ENCODE measurements around the gene ETS2.
"Not testable (repeated sequence)": the region's sequence is repeated elsewhere in the genome, so short reads cannot be mapped to it uniquely, and the experiment has no call there.

The ETS2 gene

DNA sequence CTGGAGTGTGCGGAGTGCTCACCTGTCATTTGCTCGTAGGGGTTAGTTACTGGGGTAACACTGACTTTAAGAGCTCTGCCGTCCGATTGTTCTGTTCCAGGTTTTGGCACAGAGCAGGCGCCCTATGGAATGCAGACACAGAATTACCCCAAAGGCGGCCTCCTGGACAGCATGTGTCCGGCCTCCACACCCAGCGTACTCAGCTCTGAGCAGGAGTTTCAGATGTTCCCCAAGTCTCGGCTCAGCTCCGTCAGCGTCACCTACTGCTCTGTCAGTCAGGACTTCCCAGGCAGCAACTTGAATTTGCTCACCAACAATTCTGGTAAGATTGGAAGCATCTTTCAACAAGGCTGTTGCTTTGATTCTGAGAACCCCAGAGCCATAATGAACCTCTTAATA is 12.6 kb downstream of the ETS2 start:
- DNase-seq: no peak

DNA sequence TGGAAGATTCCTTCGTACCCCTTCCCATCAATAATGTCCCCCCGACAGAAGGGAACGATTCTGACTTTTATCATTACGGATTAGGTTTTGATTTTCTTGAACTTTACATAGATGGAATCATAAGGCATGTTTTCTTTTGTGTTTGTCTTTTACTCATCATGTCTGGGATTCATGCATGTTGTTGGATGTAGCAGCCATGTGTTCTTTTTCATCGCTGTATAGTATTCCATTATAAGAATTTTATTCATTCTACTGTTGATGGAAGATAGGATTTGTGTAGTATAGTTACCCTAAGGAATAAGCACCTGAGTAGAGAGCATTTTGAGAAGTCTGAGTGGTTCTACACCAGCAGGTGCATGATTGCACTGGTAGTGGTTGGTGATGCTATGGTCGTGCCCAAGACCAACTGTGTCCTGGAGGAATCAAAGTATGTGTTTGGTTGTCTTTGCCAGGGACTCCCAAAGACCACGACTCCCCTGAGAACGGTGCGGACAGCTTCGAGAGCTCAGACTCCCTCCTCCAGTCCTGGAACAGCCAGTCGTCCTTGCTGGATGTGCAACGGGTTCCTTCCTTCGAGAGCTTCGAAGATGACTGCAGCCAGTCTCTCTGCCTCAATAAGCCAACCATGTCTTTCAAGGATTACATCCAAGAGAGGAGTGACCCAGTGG is 13.5 kb downstream of the ETS2 start:
- DNase-seq: no peak

DNA sequence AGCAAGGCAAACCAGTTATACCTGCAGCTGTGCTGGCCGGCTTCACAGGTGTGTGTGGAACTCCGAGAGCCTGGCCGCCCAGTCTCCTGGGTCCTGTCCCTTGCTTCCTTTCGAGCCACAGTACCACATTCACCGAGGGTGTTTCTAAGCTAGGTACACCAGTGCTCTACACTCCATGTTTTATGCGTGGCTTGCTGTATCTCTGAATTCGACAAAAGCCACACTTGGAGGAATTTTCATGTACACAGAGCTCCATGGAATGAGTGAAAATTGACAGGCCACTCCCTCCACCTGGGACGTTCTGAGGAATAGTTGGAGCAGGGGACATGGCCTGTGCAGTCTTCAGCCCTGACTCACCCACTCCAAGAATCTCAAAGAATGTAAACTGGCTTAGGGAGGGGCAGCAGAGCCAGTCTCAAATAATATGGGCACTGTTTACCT is 14.0 kb downstream of the ETS2 start:
- DNase-seq: no peak

DNA sequence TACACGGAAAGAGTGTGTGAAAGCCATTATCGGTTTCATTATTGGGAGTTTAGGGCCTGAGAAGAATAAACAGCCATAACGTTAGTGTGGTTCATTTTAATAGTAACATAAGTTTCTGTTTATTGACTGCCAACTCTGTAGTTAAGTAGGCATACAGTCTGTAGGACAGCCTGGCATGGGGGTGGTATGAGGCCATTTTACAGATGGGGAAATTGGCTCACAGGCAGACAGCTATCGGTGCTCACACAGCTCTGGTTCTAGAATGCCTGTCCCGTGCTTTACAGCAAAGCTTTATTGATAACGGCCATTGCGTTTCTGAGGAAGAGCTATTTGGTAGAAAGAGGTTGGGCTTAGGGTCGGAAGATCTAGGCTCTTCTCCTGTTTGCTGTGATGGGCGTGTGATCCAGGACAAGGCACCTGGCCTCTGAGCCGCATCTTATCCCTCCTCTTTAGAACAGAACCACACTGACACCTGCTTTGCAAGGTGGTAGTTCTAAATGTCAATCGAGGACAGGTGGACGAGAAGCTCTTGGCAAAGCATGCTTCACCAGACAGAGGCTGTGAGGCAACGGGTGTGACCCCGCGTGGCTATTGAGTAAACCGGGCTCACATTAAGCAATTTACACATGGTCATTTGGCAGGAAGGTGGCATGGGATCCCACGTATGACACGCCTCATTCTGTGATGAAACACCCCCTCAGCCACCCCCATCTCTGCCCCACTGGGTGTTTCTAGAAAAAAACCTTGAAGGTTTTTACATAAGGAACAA is 14.9 kb downstream of the ETS2 start:
- DNase-seq: no peak

DNA sequence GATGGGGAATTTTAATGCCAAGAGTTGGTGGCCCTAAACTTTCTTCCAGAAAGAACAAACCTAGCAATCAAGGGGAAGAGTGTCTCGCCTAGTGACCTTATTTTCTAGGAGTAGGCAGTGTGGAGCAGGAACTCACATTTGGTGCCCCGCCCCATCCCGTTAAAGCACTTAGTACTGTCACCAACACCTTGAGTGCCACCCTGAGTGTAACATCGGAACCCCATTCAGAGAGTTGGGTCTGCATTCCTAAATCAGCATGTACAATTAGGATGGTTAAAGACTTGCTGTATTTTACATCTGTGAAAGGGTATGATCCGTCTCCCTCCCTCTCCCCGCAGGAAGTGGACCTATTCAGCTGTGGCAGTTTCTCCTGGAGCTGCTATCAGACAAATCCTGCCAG is 15.5 kb downstream of the ETS2 start:
- no peak for DNase-seq

DNA sequence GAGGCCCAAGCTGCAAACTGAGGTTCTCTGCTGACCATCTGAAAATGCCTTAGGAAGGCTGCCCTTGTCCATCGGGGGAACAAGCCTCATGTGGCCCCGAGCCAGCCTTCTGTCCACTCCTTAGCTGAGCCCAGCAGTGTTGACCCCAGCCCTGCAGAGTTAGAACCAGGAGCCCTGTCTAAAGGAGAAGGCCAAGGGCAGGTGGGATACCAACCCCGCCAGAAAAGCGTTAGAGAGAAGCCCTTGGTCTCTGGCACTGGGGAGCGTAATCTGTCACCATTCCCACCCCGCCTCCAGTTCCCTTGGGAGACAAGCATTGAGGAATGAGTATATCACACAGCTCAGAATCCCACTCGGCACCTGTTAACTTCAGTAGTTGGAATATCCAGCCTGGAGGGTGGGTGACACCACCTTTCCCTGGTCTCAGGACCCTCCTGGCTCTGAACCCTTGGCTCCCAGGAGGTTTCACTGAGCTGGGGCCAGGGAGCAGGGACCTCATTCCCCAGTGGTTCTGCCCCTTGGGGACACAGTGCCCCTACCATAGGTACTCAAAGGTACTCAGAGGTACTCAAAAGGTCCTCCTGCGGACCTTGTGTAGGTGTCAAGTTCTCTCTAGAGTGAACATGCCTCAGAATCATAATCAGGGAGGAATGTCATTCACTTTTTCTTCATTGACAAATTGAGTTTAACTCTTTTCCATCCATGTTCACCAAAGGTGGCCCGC is 16.4 kb downstream of the ETS2 start:
- no peak for DNase-seq

DNA sequence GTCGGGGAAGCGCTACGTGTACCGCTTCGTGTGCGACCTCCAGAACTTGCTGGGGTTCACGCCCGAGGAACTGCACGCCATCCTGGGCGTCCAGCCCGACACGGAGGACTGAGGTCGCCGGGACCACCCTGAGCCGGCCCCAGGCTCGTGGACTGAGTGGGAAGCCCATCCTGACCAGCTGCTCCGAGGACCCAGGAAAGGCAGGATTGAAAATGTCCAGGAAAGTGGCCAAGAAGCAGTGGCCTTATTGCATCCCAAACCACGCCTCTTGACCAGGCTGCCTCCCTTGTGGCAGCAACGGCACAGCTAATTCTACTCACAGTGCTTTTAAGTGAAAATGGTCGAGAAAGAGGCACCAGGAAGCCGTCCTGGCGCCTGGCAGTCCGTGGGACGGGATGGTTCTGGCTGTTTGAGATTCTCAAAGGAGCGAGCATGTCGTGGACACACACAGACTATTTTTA is 17.1 kb downstream of the ETS2 start:
- DNase-seq: no peak

DNA sequence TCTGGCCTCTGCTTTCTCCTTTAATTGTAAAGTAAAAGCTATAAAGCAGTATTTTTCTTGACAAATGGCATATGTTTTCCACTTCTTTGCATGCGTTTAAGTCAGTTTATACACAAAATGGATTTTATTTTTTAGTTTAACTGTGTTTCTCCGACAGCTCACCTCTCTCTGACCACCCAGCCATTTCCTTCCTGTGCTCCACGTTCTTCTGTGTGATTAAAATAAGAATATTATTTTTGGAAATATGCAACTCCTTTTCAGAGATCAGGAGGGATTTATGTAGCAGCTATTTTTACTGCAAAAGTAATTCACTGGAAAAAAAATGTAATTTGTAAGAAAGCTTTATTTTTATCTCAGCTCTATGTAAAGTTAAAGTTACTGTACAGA is 18.0 kb downstream of the ETS2 start:
- DNase-seq: no peak

DNA sequence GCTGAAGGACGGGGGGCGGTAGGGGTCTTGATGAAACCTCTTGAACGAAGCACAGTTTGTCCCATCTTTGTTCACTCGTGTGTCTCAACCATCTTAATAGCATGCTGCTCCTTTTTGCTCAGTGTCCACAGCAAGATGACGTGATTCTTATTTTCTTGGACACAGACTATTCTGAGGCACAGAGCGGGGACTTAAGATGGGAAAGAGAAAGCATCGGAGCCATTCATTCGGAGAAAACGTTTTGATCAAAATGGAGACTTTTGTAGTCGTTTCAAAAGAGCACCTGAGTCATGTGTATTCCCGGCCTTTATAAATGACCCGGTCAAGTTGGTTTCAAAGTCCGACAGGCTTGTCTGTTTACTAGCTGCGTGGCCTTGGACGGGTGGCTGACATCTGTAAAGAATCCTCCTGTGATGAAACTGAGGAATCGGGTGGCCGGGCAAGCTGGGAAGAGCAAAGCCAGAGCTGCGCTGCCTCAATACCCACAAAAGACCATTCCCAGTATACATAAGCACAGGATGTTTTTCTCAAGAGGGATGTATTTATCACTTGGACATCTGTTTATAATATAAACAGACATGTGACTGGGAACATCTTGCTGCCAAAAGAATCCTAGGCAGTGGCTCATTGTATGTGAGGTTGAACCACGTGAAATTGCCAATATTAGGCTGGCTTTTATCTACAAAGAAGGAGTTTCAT is 18.5 kb downstream of the ETS2 start:
- no peak for DNase-seq

DNA sequence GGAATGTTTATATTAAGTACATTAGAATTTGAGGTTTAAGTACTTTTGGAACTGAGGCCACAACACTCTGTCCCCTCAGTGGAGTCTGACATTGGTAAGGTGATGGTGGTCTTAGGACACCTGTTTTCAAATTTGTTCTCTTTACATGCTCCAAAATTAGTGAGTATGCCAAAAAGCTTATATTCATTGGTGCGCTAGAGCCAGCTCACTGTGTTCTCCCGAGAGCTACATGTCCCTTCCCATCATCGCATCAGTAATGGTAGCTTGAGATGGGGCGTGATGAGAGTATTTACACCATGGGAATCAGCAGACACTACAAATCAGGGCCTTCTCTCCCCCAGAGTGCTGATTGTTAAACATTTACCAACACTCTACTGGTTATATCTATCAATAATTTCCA is 19.5 kb downstream of the ETS2 start:
- DNase-seq: no peak

DNA sequence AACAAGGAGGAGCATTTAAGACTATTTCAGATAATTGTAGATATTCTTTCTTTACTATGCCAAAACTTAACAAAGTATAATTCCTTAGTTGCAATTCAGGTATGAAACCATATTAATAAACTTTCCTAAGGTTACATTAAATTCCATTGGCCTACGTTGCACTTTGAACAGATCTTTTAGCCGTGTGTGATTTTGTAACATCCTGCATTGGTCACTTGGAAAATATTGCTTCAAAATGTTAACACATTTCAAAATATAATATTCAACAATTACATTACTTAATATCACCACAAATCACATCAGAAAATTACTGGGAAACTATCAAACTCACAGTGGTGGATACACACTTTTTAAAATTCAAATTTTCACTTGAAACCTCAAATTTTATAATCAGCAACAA is 20.2 kb downstream of the ETS2 start:
- DNase-seq: no peak

DNA sequence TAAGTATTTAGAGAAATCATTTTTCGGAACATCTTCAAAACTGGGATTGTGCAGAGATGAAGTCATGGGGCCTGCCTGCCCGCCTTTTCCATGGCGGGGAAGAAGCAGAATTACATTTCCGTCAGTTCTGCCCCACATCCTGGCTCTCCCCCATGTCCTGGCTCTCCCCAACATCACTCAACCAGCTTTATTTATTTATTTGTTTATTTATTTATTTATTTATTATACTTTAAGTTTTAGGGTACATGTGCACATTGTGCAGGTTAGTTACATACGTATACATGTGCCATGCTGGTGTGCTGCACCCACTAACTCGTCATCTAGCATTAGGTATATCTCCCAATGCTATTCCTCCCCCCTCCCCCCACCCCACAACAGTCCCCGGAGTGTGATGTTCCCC is 22.4 kb downstream of the ETS2 start:
- DNase-seq: not testable (repeated sequence)

DNA sequence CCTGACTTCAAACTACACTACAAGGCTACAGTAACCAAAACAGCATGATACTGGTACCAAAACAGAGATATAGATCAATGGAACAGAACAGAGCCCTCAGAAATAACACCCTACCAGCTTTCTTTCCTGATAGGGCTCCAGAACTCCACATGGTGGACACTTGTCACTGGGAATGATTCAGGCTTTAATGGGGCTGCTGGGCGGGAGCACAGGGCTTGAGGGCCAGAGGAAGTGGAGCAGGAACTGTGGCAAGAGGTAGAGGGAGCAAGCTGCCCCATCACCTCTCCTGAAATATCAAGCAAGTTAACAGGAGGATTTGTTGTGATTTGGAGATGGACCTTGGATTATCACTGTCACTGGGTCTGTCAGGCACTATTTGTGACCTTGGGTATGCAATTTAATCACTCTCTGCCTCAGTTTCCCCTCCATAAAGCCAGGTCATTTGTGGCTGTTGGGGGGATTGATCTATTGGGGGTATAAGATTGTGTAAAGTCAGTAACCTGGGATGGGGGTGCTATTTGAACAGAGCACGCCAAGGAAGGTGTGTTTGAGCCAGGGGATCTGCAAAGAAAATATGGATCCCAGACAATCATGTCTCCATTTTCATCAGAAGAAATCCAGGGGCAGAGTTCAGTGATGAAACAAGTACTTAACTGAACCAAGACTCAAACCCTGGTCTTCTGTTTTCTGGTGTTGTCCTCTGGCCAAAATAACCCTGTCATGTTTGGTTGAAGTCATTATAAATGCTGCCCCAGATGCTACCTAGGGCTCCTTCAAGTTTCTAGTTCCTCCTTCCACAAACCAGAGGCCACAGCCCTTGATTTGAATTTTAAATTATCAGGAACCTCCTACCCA is 25.2 kb downstream of the ETS2 start:
- DNase-seq: no peak

DNA sequence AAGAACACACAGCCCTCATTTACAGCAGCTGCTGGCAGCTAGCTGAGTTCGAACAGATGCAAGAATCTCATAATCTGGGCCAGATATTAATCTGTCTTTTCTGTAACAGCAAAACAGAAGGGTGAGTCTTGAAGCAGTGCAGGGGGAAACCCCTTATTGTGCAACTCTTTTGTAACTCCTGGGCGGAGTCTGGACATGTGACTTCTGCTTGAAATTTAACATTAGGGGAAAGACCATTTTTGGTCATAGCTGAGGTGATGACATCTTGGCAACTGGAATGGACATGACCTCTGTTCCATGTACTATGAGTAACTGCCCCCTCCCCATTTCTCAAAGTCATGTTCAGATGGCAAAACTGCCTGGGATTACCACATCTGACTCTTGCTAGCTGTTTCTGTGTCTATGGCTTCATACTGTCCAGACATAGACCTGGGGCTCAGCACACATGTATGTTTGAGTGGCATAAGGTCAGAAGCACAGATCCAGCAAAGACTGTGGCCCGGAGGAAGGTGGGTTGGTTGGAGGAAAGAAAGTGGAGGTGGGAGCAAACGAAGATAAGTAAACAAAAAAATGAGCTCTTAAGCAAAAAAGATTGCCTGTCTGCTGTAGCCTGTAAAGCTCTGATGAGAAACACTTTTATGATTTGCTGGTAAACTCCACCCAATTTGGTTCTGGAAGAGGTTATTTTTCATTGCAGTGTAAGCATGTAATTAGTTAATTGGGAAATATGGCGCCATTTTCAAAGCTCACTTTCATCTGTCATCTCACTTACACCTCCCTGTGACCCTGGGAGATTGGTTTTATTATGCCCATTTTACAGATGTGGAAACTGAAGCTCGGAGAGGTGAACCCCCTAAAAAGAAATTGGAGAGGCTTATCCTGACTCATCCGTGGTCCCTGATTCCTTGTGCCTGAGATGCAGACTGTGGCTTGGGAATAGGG is 26.1 kb downstream of the ETS2 start:
- DNase-seq: no peak

DNA sequence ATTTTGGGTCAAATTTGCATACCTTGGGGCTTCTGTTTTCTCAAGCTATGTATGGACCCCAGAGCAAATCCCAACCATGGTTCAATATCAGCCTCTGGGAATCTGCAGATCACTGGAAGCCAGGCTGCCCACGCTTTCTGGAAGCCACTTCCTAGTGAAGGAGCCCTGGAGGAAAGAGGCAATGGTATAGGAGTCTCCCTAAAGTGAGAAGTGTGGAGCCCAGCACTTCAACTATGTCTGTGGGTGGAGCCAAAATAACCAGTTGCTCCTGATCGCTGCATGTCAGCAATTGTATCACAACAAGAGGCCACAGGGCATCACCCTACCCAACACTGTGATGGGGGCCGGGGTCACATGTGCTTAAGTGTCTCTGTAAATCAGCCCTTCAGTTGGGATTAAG is 26.9 kb downstream of the ETS2 start:
- no peak for DNase-seq

DNA sequence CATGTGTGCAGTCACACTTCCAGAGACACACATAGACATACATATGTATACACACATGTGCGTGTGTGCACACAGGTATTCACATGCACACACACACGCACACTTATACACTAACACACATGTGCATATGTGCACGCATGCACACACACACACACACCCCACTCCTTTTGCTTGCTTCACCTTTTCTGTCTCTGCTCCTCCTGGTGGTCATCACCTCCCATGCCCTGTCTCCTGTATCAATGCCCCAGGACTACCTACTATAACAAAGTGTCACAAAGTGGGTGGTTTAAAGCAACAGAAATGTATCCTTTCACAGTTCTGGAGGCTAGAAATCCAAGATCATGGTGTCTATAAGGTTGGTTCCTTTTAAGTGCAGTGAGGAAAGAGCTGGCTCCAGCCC is 27.4 kb downstream of the ETS2 start:
- no peak for DNase-seq

DNA sequence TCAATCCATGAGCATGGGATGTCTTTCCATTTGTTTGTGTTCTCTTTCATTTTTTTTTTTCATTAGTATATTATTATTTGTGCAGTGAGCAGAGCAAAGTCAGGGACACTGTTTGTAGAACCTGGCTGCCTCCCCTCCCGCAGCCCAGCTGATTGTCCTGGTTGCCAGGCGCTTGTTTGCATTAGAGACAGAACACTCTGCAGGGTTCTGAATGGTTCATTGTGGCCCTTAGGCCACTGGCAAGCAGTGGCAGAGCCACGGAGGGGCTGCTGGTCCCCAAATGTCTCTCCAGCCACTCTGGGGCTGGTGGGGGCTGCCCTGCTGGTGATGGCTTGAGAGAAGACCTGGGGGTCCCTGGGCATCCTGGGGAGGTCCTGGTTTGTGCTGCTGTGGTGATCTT is 29.0 kb downstream of the ETS2 start:
- DNase-seq: no peak

DNA sequence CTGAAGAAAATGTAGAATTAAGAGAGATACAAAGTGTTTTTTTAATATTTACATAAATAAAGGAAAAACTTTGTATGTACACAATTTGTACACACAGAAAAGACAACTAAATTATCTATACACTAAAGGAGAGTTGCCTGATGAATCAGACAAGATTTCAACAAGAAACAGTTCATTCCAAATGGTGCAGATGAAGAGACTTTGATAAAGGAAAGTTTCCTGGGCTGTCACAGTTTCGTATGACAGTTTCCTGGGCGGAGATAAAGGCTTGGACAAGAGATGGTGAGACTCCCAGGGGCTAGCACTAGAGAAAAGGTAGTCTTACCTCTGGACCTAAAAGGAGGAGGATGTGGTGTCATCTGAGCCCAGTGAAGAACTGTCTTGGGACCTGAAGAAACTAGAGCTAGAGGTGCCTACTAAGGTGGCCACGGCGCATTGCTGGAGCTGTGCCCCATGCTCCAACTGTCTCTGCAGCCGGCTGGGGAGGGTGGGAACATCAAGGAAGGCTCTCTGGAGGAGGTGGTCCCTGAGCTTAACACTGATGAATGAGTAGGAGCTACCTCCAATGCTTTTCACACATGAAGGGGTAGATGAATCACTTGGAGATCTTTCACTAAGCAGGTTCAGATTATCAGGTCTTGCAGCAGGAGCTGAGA is 32.2 kb downstream of the ETS2 start:
- DNase-seq: no peak

DNA sequence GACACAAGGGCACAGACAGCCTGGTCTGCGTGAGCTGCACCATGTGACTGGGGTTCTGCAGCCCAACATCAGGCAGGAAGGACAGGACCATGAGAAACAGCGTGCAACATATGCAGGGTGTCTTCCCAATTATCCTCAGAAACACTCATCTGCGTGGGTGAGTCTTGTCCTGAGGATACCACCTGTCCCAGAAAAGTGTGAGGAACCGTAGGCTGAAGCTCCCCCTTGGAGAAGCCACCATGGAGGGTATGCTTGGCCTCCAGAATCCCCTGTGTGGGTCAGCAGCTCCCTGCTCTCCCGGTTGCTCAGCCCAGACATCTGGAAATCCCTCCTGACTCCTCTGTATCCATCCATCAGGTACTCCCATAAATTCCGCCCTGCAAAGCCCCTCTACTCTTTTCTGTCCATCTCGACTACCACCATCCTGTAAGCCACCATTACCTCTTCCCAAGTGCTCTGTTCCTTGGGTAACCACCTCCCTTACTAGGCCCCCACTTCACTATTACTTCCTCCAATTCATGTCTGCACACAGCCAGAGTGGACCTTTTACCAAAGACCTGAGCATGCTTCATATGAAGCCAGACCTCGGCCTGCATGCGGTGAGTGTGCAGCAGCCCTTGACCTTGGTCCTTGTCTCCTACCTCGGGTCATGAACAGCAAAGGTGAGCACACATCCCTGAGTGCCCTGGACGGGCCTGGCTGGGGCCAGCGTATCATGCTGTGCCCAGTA is 33.0 kb downstream of the ETS2 start:
- no peak for DNase-seq

Measured in activated T-cell treated with anti-CD3 and anti-CD28 coated beads, Interleukin-2, amount 50 U/mL, for 1 hour (primary cell).